IMR-90 (cell line): Measurements from ENCODE around the gene ACOXL. TPM values are rescaled to one million over a fixed set of nuclear protein-coding genes. Genes with fewer than 3 reads are reported as not detected.

ENCODE experiments used
- ATAC-seq: fragments of 200-7000 bp; cut with Tn5 transposase; 2 replicates; pipeline ENCODE4 v1.9.1; 2020; ENCODE audit warnings: low read depth, mild to moderate bottlenecking, moderate library complexity
- BruUV-seq: library from RNA; stranded (reverse); fragments of 400-500 nt; replicated peaks from 2 replicates; lab custom pipeline; 2021; lab: Mats Ljungman, UMichigan
- CTCF ChIA-PET: fragments of 300-600 bp; formaldehyde crosslinking; extraction: SDS; loops from one replicate; lab custom pipeline; 2021; ENCODE audit warnings: antibody characterized with exemption; lab: Yijun Ruan, JAX
- POLR2A ChIA-PET: fragments of 300-600 bp; sonication (Branson Sonifier 250); formaldehyde crosslinking; loops from one replicate; lab custom pipeline; 2022; ENCODE audit warnings: antibody characterized with exemption; ENCODE audit not compliant: unreplicated experiment; lab: Charles Lee
- DNase-seq: peaks from one replicate; pipeline ENCODE4 v3.0.0; 2013
- H2AFZ ChIP-seq: replicated peaks from 2 replicates; pipeline ENCODE3; 2013; ENCODE audit warnings: low read length, mild to moderate bottlenecking; ENCODE audit not compliant: poor library complexity
- H2AK5ac ChIP-seq: 2 replicates; pipeline ENCODE4 v1.6.1; 2013; ENCODE audit warnings: low read depth, low read length, inconsistent platforms
- H2AK9ac ChIP-seq: replicated peaks from 2 replicates; pipeline ENCODE3; 2013; ENCODE audit warnings: mild to moderate bottlenecking, low read depth, low read length, moderate library complexity; ENCODE audit not compliant: poor library complexity
- H2BK120ac ChIP-seq: 2 replicates; pipeline ENCODE4 v1.6.1; 2013; ENCODE audit warnings: low read depth, low read length, inconsistent platforms
- H2BK15ac ChIP-seq: 3 replicates; pipeline ENCODE4 v1.6.1; 2013; ENCODE audit warnings: low read depth, low read length, inconsistent platforms
- H2BK20ac ChIP-seq: 2 replicates; pipeline ENCODE4 v1.6.1; 2013; ENCODE audit warnings: low read depth, mild to moderate bottlenecking, inconsistent platforms, low read length, moderate library complexity
- H2BK5ac ChIP-seq: 2 replicates; pipeline ENCODE4 v1.6.1; 2013; ENCODE audit warnings: mild to moderate bottlenecking, low read depth, low read length, inconsistent platforms; ENCODE audit not compliant: poor library complexity, severe bottlenecking
- H3K14ac ChIP-seq: replicated peaks from 2 replicates; pipeline ENCODE4 v1.6.1; 2013; ENCODE audit warnings: low read depth, low read length, inconsistent platforms
- H3K18ac ChIP-seq: 2 replicates; pipeline ENCODE4 v1.6.1; 2013; ENCODE audit warnings: low read depth, low read length, control low read depth
- H3K23ac ChIP-seq: 2 replicates; pipeline ENCODE4 v1.6.1; 2013; ENCODE audit warnings: low read depth, low read length, inconsistent platforms
- H3K27ac ChIP-seq: 2 replicates; pipeline ENCODE4 v1.5.1; 2013; ENCODE audit warnings: mild to moderate bottlenecking, control low read depth, low read length; ENCODE audit not compliant: insufficient read depth
- H3K27me3 ChIP-seq: 2 replicates; pipeline ENCODE4 v1.6.1; 2013; ENCODE audit warnings: low read length; ENCODE audit not compliant: control insufficient read depth, insufficient read depth
- H3K36me3 ChIP-seq: 2 replicates; pipeline ENCODE4 v1.6.1; 2013; ENCODE audit warnings: low read length, mixed read lengths; ENCODE audit not compliant: control insufficient read depth, insufficient read depth
- H3K4ac ChIP-seq: 2 replicates; pipeline ENCODE4 v1.6.1; 2013; ENCODE audit warnings: low read depth, low read length, inconsistent platforms
- H3K4me1 ChIP-seq: 2 replicates; pipeline ENCODE4 v1.6.1; 2013; ENCODE audit warnings: low read length, mixed read lengths; ENCODE audit not compliant: control insufficient read depth, insufficient read depth
- H3K4me2 ChIP-seq: 2 replicates; pipeline ENCODE4 v1.6.1; 2013; ENCODE audit warnings: low read depth, mild to moderate bottlenecking, control low read depth, low read length, moderate library complexity
- H3K4me3 ChIP-seq: 2 replicates; pipeline ENCODE4 v1.5.1; 2013; ENCODE audit warnings: low read depth, mild to moderate bottlenecking, control low read depth, low read length, moderate library complexity; ENCODE audit not compliant: insufficient read depth
- H3K56ac ChIP-seq: 2 replicates; pipeline ENCODE4 v1.6.1; 2013; ENCODE audit warnings: low read length, inconsistent platforms; ENCODE audit not compliant: insufficient read depth; ENCODE audit errors: extremely low read depth
- H3K79me1 ChIP-seq, 2 experiments: 2 replicates each; pipeline ENCODE4 v1.6.1; 2013; ENCODE audit warnings: low read length in 2 of 2, inconsistent platforms in 1 of 2, low read depth in 1 of 2
- H3K9ac ChIP-seq: 2 replicates; pipeline ENCODE4 v1.6.1; 2013; ENCODE audit warnings: low read depth, low read length, control low read depth
- H3K9me1 ChIP-seq: 2 replicates; pipeline ENCODE4 v1.6.1; 2013; ENCODE audit warnings: low read length, inconsistent platforms; ENCODE audit not compliant: insufficient read depth
- H3K9me3 ChIP-seq: 2 replicates; pipeline ENCODE4 v1.6.1; 2013; ENCODE audit warnings: low read length; ENCODE audit not compliant: control insufficient read depth, insufficient read depth
- H4K20me1 ChIP-seq: 2 replicates; pipeline ENCODE4 v1.6.1; 2013; ENCODE audit warnings: low read length, inconsistent platforms; ENCODE audit not compliant: insufficient read depth
- H4K5ac ChIP-seq: 2 replicates; pipeline ENCODE4 v1.6.1; 2013; ENCODE audit warnings: mild to moderate bottlenecking, low read depth, low read length, control low read depth
- H4K8ac ChIP-seq, 2 experiments: 2 replicates each; pipeline ENCODE4 v1.6.1; 2013; ENCODE audit warnings: low read depth in 2 of 2, low read length in 2 of 2, control low read depth in 1 of 2, inconsistent platforms in 1 of 2
- H4K91ac ChIP-seq: 2 replicates; pipeline ENCODE4 v1.6.1; 2013; ENCODE audit warnings: low read depth, low read length, inconsistent platforms; ENCODE audit not compliant: insufficient read depth
- BHLHE40 ChIP-seq: fragments of 150-350 bp; IDR thresholded peaks from 2 replicates; pipeline ENCODE4 v1.6.1; 2016; ENCODE audit warnings: mild to moderate bottlenecking, low read depth, low read length
- CEBPB ChIP-seq: IDR thresholded peaks from 2 replicates; pipeline ENCODE4 v1.6.1; 2012; ENCODE audit warnings: low read depth, low read length, improper control_type of control experiment
- CHD1 ChIP-seq: IDR thresholded peaks from 2 replicates; pipeline ENCODE4 v1.6.1; 2012; ENCODE audit warnings: low read depth, low read length, improper control_type of control experiment
- ELK1 ChIP-seq: fragments of 150-350 bp; IDR thresholded peaks from 2 replicates; pipeline ENCODE4 v1.6.1; 2016; ENCODE audit warnings: low read depth, mild to moderate bottlenecking, low read length, moderate library complexity, borderline replicate concordance
- FOS ChIP-seq: fragments of 150-350 bp; IDR thresholded peaks from 2 replicates; pipeline ENCODE4 v1.6.1; 2016; ENCODE audit warnings: low read depth, low read length
- MAFK ChIP-seq: IDR thresholded peaks from 2 replicates; pipeline ENCODE4 v1.6.1; 2012; ENCODE audit warnings: low read depth, low read length, improper control_type of control experiment
- MAZ ChIP-seq: IDR thresholded peaks from 2 replicates; pipeline ENCODE4 v1.6.1; 2012; ENCODE audit warnings: low read depth, mild to moderate bottlenecking, low read length, improper control_type of control experiment, moderate library complexity, borderline replicate concordance
- MXI1 ChIP-seq: IDR thresholded peaks from 2 replicates; pipeline ENCODE4 v1.6.1; 2012; ENCODE audit warnings: low read depth, mild to moderate bottlenecking, low read length, moderate library complexity, borderline replicate concordance
- NFE2L2 ChIP-seq: fragments of 150-350 bp; IDR thresholded peaks from 2 replicates; pipeline ENCODE4 v1.6.1; 2016; ENCODE audit warnings: low read depth, mild to moderate bottlenecking, low read length
- POLR2A ChIP-seq: IDR thresholded peaks from 2 replicates; pipeline ENCODE4 v1.6.1; 2012; ENCODE audit warnings: mild to moderate bottlenecking, low read depth, low read length
- RAD21 ChIP-seq: IDR thresholded peaks from 2 replicates; pipeline ENCODE4 v1.6.1; 2012; ENCODE audit warnings: low read length, improper control_type of control experiment
- RCOR1 ChIP-seq: IDR thresholded peaks from 2 replicates; pipeline ENCODE4 v1.6.1; 2012; ENCODE audit warnings: mild to moderate bottlenecking, low read length, improper control_type of control experiment; ENCODE audit not compliant: insufficient replicate concordance
- RFX5 ChIP-seq: IDR thresholded peaks from 2 replicates; pipeline ENCODE4 v1.8.0; 2012; ENCODE audit warnings: low read depth, mild to moderate bottlenecking, low read length, moderate library complexity
- SMC3 ChIP-seq: fragments of 150-350 bp; IDR thresholded peaks from 2 replicates; pipeline ENCODE4 v1.6.1; 2016; ENCODE audit warnings: low read depth, mild to moderate bottlenecking, antibody characterized with exemption, low read length, moderate library complexity
- WGBS, 2 experiments: methylation state at CpG; one replicate each; pipeline versions ENCODE4 v1.1.5 to v1.1.7; 2013; ENCODE audit warnings: missing lambda C conversion rate in 2 of 2; ENCODE audit not compliant: insufficient read length in 1 of 2; ENCODE audit errors: extremely low coverage in 2 of 2; 5-methylcytosine and 5-hydroxymethylcytosine counted together
- dilution Hi-C: fragments of 300-500 bp; cut with HindIII; formaldehyde crosslinking; loops from one replicate; pipeline ENCODE4 v1.14.3; 2018; ENCODE audit warnings: low sequenced_read_pairs; ENCODE audit not compliant: unreplicated experiment
- in situ Hi-C: fragments of 300-500 bp; cut with MboI; formaldehyde crosslinking; loops from 3 replicates; pipeline ENCODE4 v1.14.3; 2019; ENCODE audit warnings: low sequenced_read_pairs, inconsistent platforms, mixed read lengths
- intact Hi-C: fragments of 100-400 bp; cut with micrococcal nuclease; formaldehyde crosslinking; loops from 2 replicates; pipeline ENCODE4 v1.10.0; 2022
- polyA plus RNA-seq, 3 experiments: library from polyadenylated mRNA; depleted of rRNA; stranded (reverse); fragments of >200 nt; gene quantifications; 2 replicates each; pipeline ENCODE4 v1.2.3, GENCODE V29; 2012; ENCODE audit warnings: low replicate concordance in 1 of 3
- total RNA-seq: library from RNA; depleted of rRNA; stranded (reverse); fragments of >200 nt; gene quantifications from 2 replicates; pipeline ENCODE4 v1.2.3, GENCODE V29; 2012
- TF ChIP-seq, protein P1 (sequence below): fragments of 150-350 bp; IDR thresholded peaks from 2 replicates; pipeline ENCODE4 v1.6.1; 2017; ENCODE audit warnings: mild to moderate bottlenecking, antibody characterized with exemption, low read length, low read depth
- TF ChIP-seq, protein P2 (sequence below): conservative IDR thresholded peaks from 2 replicates; pipeline ENCODE4 v1.5.1; 2012; ENCODE audit warnings: mild to moderate bottlenecking, low read depth, low read length, improper control_type of control experiment

ACOXL gene
- total and polyA plus RNA-seq, 2 of the 4 experiments (the other 2 are of a cell fraction), result not detected

DNA sequence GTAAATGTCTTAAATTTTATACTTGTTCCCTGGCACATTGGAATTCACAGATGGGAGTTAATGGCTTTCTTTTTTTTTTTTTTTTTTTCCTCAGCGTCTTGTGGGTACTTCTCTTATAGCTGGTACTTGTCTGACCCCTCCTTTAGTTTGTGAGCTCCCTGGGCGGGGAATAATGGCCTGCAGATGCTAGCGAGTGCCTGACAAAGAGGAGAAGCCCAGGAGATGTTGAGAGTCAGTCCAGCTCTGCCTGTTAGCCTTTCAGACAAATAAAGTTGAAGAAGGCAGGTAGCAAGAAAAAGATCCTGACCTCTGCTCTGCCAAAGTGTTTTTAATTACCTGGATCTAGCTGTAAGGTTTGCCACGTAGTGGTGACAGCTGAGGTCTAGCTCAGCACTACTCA lies 395.0 kb downstream of the ACOXL start:
- intact Hi-C loops, result no loop called here
- Histone ChIP-seq H4K5ac (no peak overlapping the region), H3K9me1 (no peaks in the 10 kb centered on the region), H2AK5ac (no peak overlapping the region), H2BK120ac (no peak overlapping the region), H3K4me3 (no peak overlapping the region), H3K4me2 (no peak overlapping the region), H4K20me1 (peaks cover 4% of the 10 kb centered on the region; the same call in 1 of the 2 replicates), H2BK15ac (no peak overlapping the region), H3K14ac (no peak overlapping the region), H2BK20ac (no peak overlapping the region), H4K91ac (no peak overlapping the region), H3K27ac (no peak overlapping the region), H3K9me3 (no peaks in the 10 kb centered on the region), H3K56ac (no peak overlapping the region), H3K79me1 (peaks cover 0 to 5% of the 10 kb centered on the region in 2 experiments; a peak in 1 of 4 replicates), H3K4ac (no peak overlapping the region), H3K36me3 (peaks cover 20% of the 10 kb centered on the region), H2AFZ (no peak overlapping the region), H2AK9ac (no peak overlapping the region), H3K23ac (no peak overlapping the region), H3K18ac (no peak overlapping the region), H3K27me3 (no peaks in the 10 kb centered on the region), H3K4me1 (no peaks in the 10 kb centered on the region), H3K9ac (no peak overlapping the region), H2BK5ac (no peak overlapping the region), H4K8ac (no peak overlapping the region)
- no peak for DNase-seq
- dilution Hi-C loops, result no loop called here
- CTCF ChIA-PET, result no interaction called here
- 80% methylated on average over 1 of the region's 4 CpGs; no CpG with 5 or more reads in 1 of the 2 experiments for WGBS, 2 experiments
- in situ Hi-C loops, result no loop called here
- BruUV-seq, result no TSS peak
- POLR2A ChIA-PET, result interaction anchor here (0.6 kb wide), 1 partner anchor 503 kb away, joined by 3 read pairs; no protein-coding TSS in a partner anchor
- no peak for ATAC-seq
- TF ChIP-seq, protein P1, sequence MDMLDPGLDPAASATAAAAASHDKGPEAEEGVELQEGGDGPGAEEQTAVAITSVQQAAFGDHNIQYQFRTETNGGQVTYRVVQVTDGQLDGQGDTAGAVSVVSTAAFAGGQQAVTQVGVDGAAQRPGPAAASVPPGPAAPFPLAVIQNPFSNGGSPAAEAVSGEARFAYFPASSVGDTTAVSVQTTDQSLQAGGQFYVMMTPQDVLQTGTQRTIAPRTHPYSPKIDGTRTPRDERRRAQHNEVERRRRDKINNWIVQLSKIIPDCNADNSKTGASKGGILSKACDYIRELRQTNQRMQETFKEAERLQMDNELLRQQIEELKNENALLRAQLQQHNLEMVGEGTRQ, result no peak
- TF ChIP-seq ELK1 (no peak), MAFK (no peak), CEBPB (no peak), MXI1 (no peak), CHD1 (no peak), MAZ (no peak), RCOR1 (no peak), SMC3 (no peak), POLR2A (no peak), RAD21 (no peak), NFE2L2 (no peak), FOS (no peak), RFX5 (no peak), BHLHE40 (no peak)
- TF ChIP-seq, protein P2, sequence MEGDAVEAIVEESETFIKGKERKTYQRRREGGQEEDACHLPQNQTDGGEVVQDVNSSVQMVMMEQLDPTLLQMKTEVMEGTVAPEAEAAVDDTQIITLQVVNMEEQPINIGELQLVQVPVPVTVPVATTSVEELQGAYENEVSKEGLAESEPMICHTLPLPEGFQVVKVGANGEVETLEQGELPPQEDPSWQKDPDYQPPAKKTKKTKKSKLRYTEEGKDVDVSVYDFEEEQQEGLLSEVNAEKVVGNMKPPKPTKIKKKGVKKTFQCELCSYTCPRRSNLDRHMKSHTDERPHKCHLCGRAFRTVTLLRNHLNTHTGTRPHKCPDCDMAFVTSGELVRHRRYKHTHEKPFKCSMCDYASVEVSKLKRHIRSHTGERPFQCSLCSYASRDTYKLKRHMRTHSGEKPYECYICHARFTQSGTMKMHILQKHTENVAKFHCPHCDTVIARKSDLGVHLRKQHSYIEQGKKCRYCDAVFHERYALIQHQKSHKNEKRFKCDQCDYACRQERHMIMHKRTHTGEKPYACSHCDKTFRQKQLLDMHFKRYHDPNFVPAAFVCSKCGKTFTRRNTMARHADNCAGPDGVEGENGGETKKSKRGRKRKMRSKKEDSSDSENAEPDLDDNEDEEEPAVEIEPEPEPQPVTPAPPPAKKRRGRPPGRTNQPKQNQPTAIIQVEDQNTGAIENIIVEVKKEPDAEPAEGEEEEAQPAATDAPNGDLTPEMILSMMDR, result no peak
